PC-3 (cell line): ENCODE results near the gene NOP9. TPM values are rescaled to one million over a fixed set of nuclear protein-coding genes. Genes with fewer than 3 reads are reported as not detected.

Source experiments
- ATAC-seq: fragments of 200-7000 bp; cut with Tn5 transposase; 2 replicates; pipeline ENCODE4 v1.9.1; 2020; ENCODE audit warnings: mild to moderate bottlenecking, moderate library complexity
- BruUV-seq: library from RNA; stranded (reverse); fragments of 400-500 nt; replicated peaks from 2 replicates; lab custom pipeline; 2021; lab: Mats Ljungman, UMichigan
- CTCF ChIA-PET: fragments of 300-600 bp; sonication (Branson Sonifier 250); formaldehyde crosslinking; loops from one replicate; lab custom pipeline; 2022; ENCODE audit warnings: antibody characterized with exemption; lab: Charles Lee
- POLR2A ChIA-PET: fragments of 300-600 bp; sonication (Branson Sonifier 250); formaldehyde crosslinking; loops from one replicate; lab custom pipeline; 2022; ENCODE audit warnings: antibody characterized with exemption; ENCODE audit not compliant: unreplicated experiment; lab: Charles Lee
- DNase-seq: peaks from one replicate; pipeline ENCODE4 v3.0.0-alpha.2; 2015
- H2AFZ ChIP-seq: fragments of 300-600 bp; sonication (generic); 2 replicates; pipeline ENCODE4 v1.6.0; 2016; ENCODE audit warnings: antibody characterized with exemption, low read length
- H3F3A ChIP-seq: fragments of 300-600 bp; sonication (generic); one replicate; pipeline ENCODE4 v1.6.0; 2017; ENCODE audit warnings: antibody characterized with exemption, low read length, control low read depth, mild to moderate bottlenecking; ENCODE audit not compliant: unreplicated experiment
- H3K27ac ChIP-seq: fragments of 300-600 bp; sonication (generic); 2 replicates; pipeline ENCODE4 v1.5.1; 2016; ENCODE audit warnings: mild to moderate bottlenecking, low read length
- H3K27me3 ChIP-seq: fragments of 300-600 bp; sonication (generic); 2 replicates; pipeline ENCODE4 v1.6.1; 2016; ENCODE audit warnings: low read length, mixed read lengths
- H3K36me3 ChIP-seq: fragments of 300-600 bp; sonication (generic); 2 replicates; pipeline ENCODE4 v1.6.1; 2016; ENCODE audit warnings: low read depth, mixed run types, low read length, mixed read lengths
- H3K4me1 ChIP-seq: fragments of 300-600 bp; sonication (generic); 2 replicates; pipeline ENCODE4 v1.5.1; 2016; ENCODE audit warnings: low read length; ENCODE audit not compliant: insufficient read depth
- H3K4me2 ChIP-seq: fragments of 300-600 bp; sonication (generic); 2 replicates; pipeline ENCODE4 v1.6.0; 2016; ENCODE audit warnings: low read length
- H3K4me3 ChIP-seq: fragments of 300-600 bp; sonication (generic); 2 replicates; pipeline ENCODE4 v1.5.1; 2016; ENCODE audit warnings: mild to moderate bottlenecking, low read length, mixed read lengths
- H3K79me2 ChIP-seq: fragments of 300-600 bp; sonication (generic); 2 replicates; pipeline ENCODE4 v1.6.1; 2017; ENCODE audit warnings: low read length, mixed read lengths
- H3K9ac ChIP-seq: fragments of 300-600 bp; sonication (generic); 2 replicates; pipeline ENCODE4 v1.6.0; 2016; ENCODE audit warnings: mild to moderate bottlenecking, low read length
- H3K9me2 ChIP-seq: fragments of 300-600 bp; sonication (generic); replicated peaks from 2 replicates; pipeline ENCODE4 v1.6.1; 2016; ENCODE audit warnings: mixed run types, low read length, mixed read lengths
- H3K9me3 ChIP-seq: fragments of 300-600 bp; sonication (generic); 2 replicates; pipeline ENCODE4 v1.6.1; 2016; ENCODE audit warnings: low read length, mixed read lengths
- H4K20me1 ChIP-seq: fragments of 300-600 bp; sonication (generic); 2 replicates; pipeline ENCODE4 v1.6.1; 2016; ENCODE audit warnings: low read length, mixed read lengths
- CTCF ChIP-seq: fragments of 300-600 bp; sonication (generic); conservative IDR thresholded peaks from 2 replicates; pipeline ENCODE4 v1.5.1; 2017; ENCODE audit warnings: antibody characterized with exemption, low read depth, mild to moderate bottlenecking, low read length
- EZH2 ChIP-seq: fragments of 300-600 bp; sonication (generic); IDR thresholded peaks from one replicate; pipeline ENCODE4 v1.6.1; 2017; ENCODE audit warnings: antibody characterized with exemption, mild to moderate bottlenecking, low read length; ENCODE audit not compliant: unreplicated experiment
- EZH2phosphoT487 ChIP-seq: fragments of 300-600 bp; sonication (generic); IDR thresholded peaks from 2 replicates; pipeline ENCODE4 v1.6.1; 2018; ENCODE audit warnings: mild to moderate bottlenecking, antibody characterized with exemption, low read length, borderline replicate concordance
- intact Hi-C: fragments of 100-400 bp; cut with micrococcal nuclease; formaldehyde crosslinking; loops from 2 replicates; pipeline ENCODE4 v1.9.0; 2023
- total RNA-seq: library from RNA; depleted of rRNA; stranded (reverse); fragments of >200 nt; gene quantifications from 2 replicates; pipeline ENCODE4 v1.2.3, GENCODE V29; 2014

NOP9 gene
- total RNA-seq, 1 experiment from 2014 or later = 30.4 TPM

GRCh38 chr14:24337144-24337823 lies 37.6 kb downstream of the NOP9 start:
- Histone ChIP-seq H3K4me3 (no peak overlapping the region), H3K9me2 (no peaks in the 10 kb centered on the region), H4K20me1 (no peaks in the 10 kb centered on the region), H3K27me3 (no peaks in the 10 kb centered on the region), H3K4me1 (peaks cover 5% of the 10 kb centered on the region; the same call in 1 of the 2 replicates), H3K36me3 (no peaks in the 10 kb centered on the region), H3K9ac (no peak overlapping the region), H2AFZ (no peak overlapping the region), H3K4me2 (no peak overlapping the region), H3K79me2 (no peaks in the 10 kb centered on the region), H3K9me3 (no peaks in the 10 kb centered on the region), H3K27ac (no peak overlapping the region), H3F3A (no peaks in the 10 kb centered on the region)
- ChIA-PET POLR2A (no interaction called here), CTCF (no interaction called here)
- ATAC-seq = no peak
- BruUV-seq = no TSS peak
- no peak for DNase-seq
- intact Hi-C loops = no loop called here
- TF ChIP-seq EZH2phosphoT487 (no peak), CTCF (no peak), EZH2 (no peak)

- no peaks in the 10 kb centered on the region for H3K36me3 ChIP-seq
- H3K4me1 ChIP-seq = peaks cover 5% of the 10 kb centered on the region; the same call in 1 of the 2 replicates
- BruUV-seq = no TSS peak
- TF ChIP-seq CTCF = no peak
- no peak for TF ChIP-seq EZH2
- TF ChIP-seq EZH2phosphoT487 = no peak
- no peak overlapping the region for H2AFZ ChIP-seq
- H3K4me2 ChIP-seq = no peak overlapping the region
- no peak overlapping the region for H3K4me3 ChIP-seq
- CTCF ChIA-PET = no interaction called here
- intact Hi-C loops = no loop called here
- H3K27ac ChIP-seq = no peak overlapping the region
- H3K79me2 ChIP-seq = no peaks in the 10 kb centered on the region
- DNase-seq (no peak), ATAC-seq (no peak)
- no peaks in the 10 kb centered on the region for H3K9me3 ChIP-seq
- no peaks in the 10 kb centered on the region for H3K27me3 ChIP-seq
- no peaks in the 10 kb centered on the region for H4K20me1 ChIP-seq
- H3K9ac ChIP-seq = no peak overlapping the region
- no peaks in the 10 kb centered on the region for H3F3A ChIP-seq
- H3K9me2 ChIP-seq = no peaks in the 10 kb centered on the region
- POLR2A ChIA-PET = no interaction called here
Measured at GRCh38 chr14:24337824-24338175, 38.1 kb downstream of the NOP9 start.

- Histone ChIP-seq H3K9me3 (no peaks in the 10 kb centered on the region), H3K9ac (no peak overlapping the region), H3K9me2 (no peaks in the 10 kb centered on the region), H3K79me2 (no peaks in the 10 kb centered on the region), H3K27me3 (peaks cover under 1% of the 10 kb centered on the region; the same call in 1 of the 2 replicates), H3K4me2 (no peak overlapping the region), H3K27ac (no peak overlapping the region), H4K20me1 (no peaks in the 10 kb centered on the region), H3K36me3 (no peaks in the 10 kb centered on the region), H2AFZ (no peak overlapping the region), H3F3A (no peaks in the 10 kb centered on the region), H3K4me1 (peaks cover 4% of the 10 kb centered on the region; the same call in 1 of the 2 replicates), H3K4me3 (no peak overlapping the region)
- DNase-seq = no peak
- POLR2A ChIA-PET = no interaction called here
- CTCF ChIA-PET = no interaction called here
- no TSS peak for BruUV-seq
- no peak for ATAC-seq
- TF ChIP-seq EZH2 (no peak), EZH2phosphoT487 (no peak), CTCF (no peak)
- intact Hi-C loops = no loop called here
Measured at GRCh38 chr14:24338843-24339242, 39.2 kb downstream of the NOP9 start.
